SK-N-MC (cell line): ENCODE data around the gene ACER3.
"Not testable (repeated sequence)": the region's sequence is repeated elsewhere in the genome, so short reads cannot be mapped to it uniquely, and the experiment has no call there.

Source experiments
- DNase-seq: peaks from one replicate; pipeline ENCODE4 v3.0.0-alpha.2; 2011; ENCODE audit warnings: low read depth, low spot score
- H3K27ac ChIP-seq: fragments of 200-600 bp; sonication (generic); 2 replicates; pipeline ENCODE4 v1.5.1; 2016; ENCODE audit warnings: mixed run types
- H3K36me3 ChIP-seq: fragments of 200-600 bp; sonication (generic); 2 replicates; pipeline ENCODE4 v1.6.1; 2017; ENCODE audit warnings: antibody characterized with exemption, low read length, mixed read lengths; ENCODE audit not compliant: insufficient read depth
- H3K4me3 ChIP-seq: fragments of 200-600 bp; sonication (generic); 2 replicates; pipeline ENCODE4 v1.5.1; 2016
- H3K9ac ChIP-seq: fragments of 200-600 bp; sonication (generic); 2 replicates; pipeline ENCODE4 v1.8.0; 2017; ENCODE audit warnings: mixed run types, mixed read lengths; ENCODE audit not compliant: insufficient read length
- H3K9me3 ChIP-seq: fragments of 200-600 bp; sonication (generic); 2 replicates; pipeline ENCODE4 v1.6.1; 2017; ENCODE audit warnings: low read depth, mild to moderate bottlenecking, antibody characterized with exemption, low read length, moderate library complexity, mixed read lengths
- EZH2 ChIP-seq: fragments of 200-600 bp; sonication (generic); IDR thresholded peaks from one replicate; pipeline ENCODE4 v1.6.1; 2017; ENCODE audit warnings: antibody characterized with exemption
- FOXP2 ChIP-seq: optimal IDR thresholded peaks from 2 replicates; pipeline ENCODE3; 2011; ENCODE audit warnings: mild to moderate bottlenecking, moderate library complexity; ENCODE audit not compliant: insufficient read depth; ENCODE audit errors: extremely low read length, control extremely low read depth
- POLR2AphosphoS5 ChIP-seq: IDR thresholded peaks from 2 replicates; pipeline ENCODE4 v1.6.1; 2012; ENCODE audit warnings: mild to moderate bottlenecking, low read depth, low read length, borderline replicate concordance

Gene ACER3

GRCh38 chr11:76824083-76824939 is 36.4 kb upstream of the ACER3 start:
- TF ChIP-seq EZH2 (no peak), FOXP2 (no peak), POLR2AphosphoS5 (no peak)
- Histone ChIP-seq H3K36me3 (no peaks in the 10 kb centered on the region), H3K9me3 (no peaks in the 10 kb centered on the region), H3K4me3 (no peak overlapping the region), H3K9ac (no peak overlapping the region), H3K27ac (no peak overlapping the region)
- DNase-seq = no peak

- Histone ChIP-seq H3K9ac (no peak overlapping the region), H3K36me3 (no peaks in the 10 kb centered on the region), H3K27ac (no peak overlapping the region), H3K4me3 (no peak overlapping the region), H3K9me3 (no peaks in the 10 kb centered on the region)
- TF ChIP-seq EZH2 (no peak), POLR2AphosphoS5 (no peak), FOXP2 (no peak)
- no peak for DNase-seq
Measured at GRCh38 chr11:76824980-76825725, 35.6 kb upstream of the ACER3 start.

- DNase-seq = no peak
- Histone ChIP-seq H3K27ac (no peak overlapping the region), H3K9ac (no peak overlapping the region), H3K4me3 (no peak overlapping the region), H3K9me3 (no peaks in the 10 kb centered on the region), H3K36me3 (no peaks in the 10 kb centered on the region)
- TF ChIP-seq POLR2AphosphoS5 = no peak
- no peak for TF ChIP-seq EZH2
- no peak for TF ChIP-seq FOXP2
Measured at GRCh38 chr11:76825726-76826396, 34.9 kb upstream of the ACER3 start.

GRCh38 chr11:76826508-76826907 is 34.2 kb upstream of the ACER3 start:
- H3K36me3 ChIP-seq, H3K4me3 ChIP-seq, H3K9ac ChIP-seq, DNase-seq, H3K27ac ChIP-seq, H3K9me3 ChIP-seq: not testable (repeated sequence)

GRCh38 chr11:76827005-76827404 is 33.7 kb upstream of the ACER3 start:
- not testable (repeated sequence) for DNase-seq, H3K9ac ChIP-seq, H3K36me3 ChIP-seq, H3K27ac ChIP-seq, H3K4me3 ChIP-seq, H3K9me3 ChIP-seq

GRCh38 chr11:76830639-76831327 is 29.9 kb upstream of the ACER3 start:
- Histone ChIP-seq H3K9ac (peak overlapping the region; percentile 18), H3K27ac (no peak overlapping the region), H3K36me3 (no peaks in the 10 kb centered on the region), H3K4me3 (peak overlapping the region; percentile 9; the same call in 1 of the 2 replicates), H3K9me3 (no peaks in the 10 kb centered on the region)
- no peak for DNase-seq
- no peak for TF ChIP-seq EZH2
- no peak for TF ChIP-seq POLR2AphosphoS5
- no peak for TF ChIP-seq FOXP2

- no peak overlapping the region for H3K27ac ChIP-seq
- TF ChIP-seq FOXP2 = no peak
- TF ChIP-seq EZH2 = no peak
- TF ChIP-seq POLR2AphosphoS5 = no peak
- no peak for DNase-seq
- H3K4me3 ChIP-seq = no peak overlapping the region
- H3K9me3 ChIP-seq = no peaks in the 10 kb centered on the region
- no peak overlapping the region for H3K9ac ChIP-seq
- H3K36me3 ChIP-seq = no peaks in the 10 kb centered on the region
Measured at GRCh38 chr11:76831686-76832310, 28.9 kb upstream of the ACER3 start.

- H3K27ac ChIP-seq = no peak overlapping the region
- H3K36me3 ChIP-seq = no peaks in the 10 kb centered on the region
- H3K9ac ChIP-seq = no peak overlapping the region
- DNase-seq = no peak
- no peak overlapping the region for H3K4me3 ChIP-seq
- TF ChIP-seq EZH2 = no peak
- TF ChIP-seq POLR2AphosphoS5 = no peak
- TF ChIP-seq FOXP2 = no peak
- H3K9me3 ChIP-seq = no peaks in the 10 kb centered on the region
Measured at GRCh38 chr11:76832361-76832760, 28.4 kb upstream of the ACER3 start.
